Activated CD4-positive, alpha-beta T cell treated with anti-CD3 and anti-CD28 coated beads, Interleukin-2, Interleukin-4, amounts not matched to agents 100 ng/mL and 50 ng/mL, durations not matched to agents 16 hours and 8 hours (primary cell): ENCODE results near the gene PICALM.
A peak's percentile ranks its signal among the peaks of the same experiment; 100 is the strongest.

ENCODE experiments used
- DNase-seq: peaks from one replicate; pipeline ENCODE4 v3.0.0-alpha.2; 2020; ENCODE audit warnings: low spot score

The PICALM gene

GRCh38 chr11:86073948-86074347 is 5.1 kb upstream of the PICALM start:
- no peak for DNase-seq

DNA sequence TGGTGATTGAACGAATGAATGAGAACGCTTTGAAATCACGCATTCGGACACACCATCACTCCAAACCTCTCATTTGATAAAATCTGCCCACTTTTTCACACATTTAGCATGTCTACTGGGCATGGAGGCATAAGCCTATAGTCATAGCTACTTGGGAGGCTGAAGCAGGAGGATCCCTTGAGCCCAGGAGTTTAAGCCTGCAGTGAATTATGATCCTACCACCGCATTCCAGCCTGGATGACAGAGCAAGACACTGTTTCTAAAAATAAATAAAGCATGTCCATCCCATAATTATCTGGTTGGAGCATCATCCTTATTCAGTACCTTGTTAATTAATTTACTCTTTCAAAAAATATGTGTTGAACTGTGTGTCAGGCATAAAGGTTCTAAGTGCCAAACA is 3.3 kb upstream of the PICALM start:
- DNase-seq: no peak

- no peak for DNase-seq
Observed at GRCh38 chr11:86070142-86071056, 1.5 kb upstream of the PICALM start.

- no peak for DNase-seq
Observed at GRCh38 chr11:86069408-86070101, 671 bp upstream of the PICALM start.

- DNase-seq: peak; percentile 47
Observed at GRCh38 chr11:86068138-86068871, 579 bp downstream of the PICALM start.

- DNase-seq: no peak
Observed at GRCh38 chr11:86067851-86068137, 1.1 kb downstream of the PICALM start.

DNA sequence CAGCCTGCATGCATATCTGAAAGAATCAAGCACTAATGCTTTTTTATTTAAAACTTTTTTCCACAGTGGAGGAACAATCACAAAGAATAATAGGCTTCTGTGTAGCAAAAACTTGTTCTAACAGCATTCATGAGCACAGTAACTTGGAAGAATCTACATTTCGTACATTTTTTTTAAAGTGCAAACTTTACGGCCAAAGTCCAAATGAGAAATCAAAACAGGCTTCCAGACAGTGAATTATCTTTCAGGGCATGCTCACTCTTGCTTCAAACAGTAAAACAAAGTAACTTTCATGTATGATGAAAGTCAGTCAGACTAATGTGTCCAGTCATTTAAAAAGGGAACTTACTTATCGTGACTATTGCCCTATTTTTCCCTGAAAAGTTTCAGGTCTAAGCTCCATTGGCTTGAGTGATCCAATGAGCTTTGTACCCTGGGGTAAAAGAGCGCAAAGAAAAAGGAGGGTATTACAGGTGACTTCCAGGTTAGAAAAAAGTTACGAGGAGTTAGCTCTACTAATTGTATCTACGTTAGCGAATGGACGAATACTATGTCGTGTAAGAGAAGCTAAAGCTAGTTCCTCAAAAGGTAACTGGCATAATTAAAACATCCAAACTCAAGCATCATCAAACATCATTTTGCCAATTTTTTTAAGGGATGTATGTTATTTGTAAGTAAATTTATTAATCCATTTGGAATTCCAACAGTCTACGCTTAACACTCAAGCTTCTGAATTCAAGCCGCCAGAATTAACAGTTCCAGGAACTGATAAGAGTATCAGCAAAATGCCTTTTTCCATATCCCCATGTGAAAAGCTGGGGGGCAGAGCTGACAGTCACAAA is 1.7 kb downstream of the PICALM start:
- DNase-seq: peak; percentile 44

- no peak for DNase-seq
Observed at GRCh38 chr11:86066657-86067008, 2.3 kb downstream of the PICALM start.

GRCh38 chr11:86066033-86066432 is 2.9 kb downstream of the PICALM start:
- DNase-seq: no peak

- DNase-seq: no peak
Observed at GRCh38 chr11:86064220-86064803, 4.6 kb downstream of the PICALM start.

DNA sequence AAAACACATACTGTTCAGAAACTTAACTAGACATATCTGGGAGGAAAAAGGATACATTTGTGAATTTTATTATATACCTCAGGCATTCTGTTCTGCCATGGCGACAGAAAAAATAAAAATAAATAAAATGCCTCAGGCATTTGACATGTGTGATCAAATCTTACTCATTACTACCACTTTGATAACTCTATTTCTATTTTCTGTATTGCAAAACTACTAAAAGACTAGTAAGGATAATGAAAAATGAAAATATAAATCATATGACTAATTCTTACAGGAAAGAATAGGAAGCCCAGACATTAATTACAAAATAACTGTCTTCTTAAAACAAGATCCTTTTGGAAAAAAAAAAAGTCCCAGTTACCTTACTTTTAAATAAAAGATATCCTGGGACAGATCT is 5.3 kb downstream of the PICALM start:
- DNase-seq: no peak

- DNase-seq: no peak
Observed at GRCh38 chr11:86062719-86063118, 6.2 kb downstream of the PICALM start.

GRCh38 chr11:86061483-86062205 is 7.2 kb downstream of the PICALM start:
- no peak for DNase-seq

- DNase-seq: no peak
Observed at GRCh38 chr11:86060544-86060943, 8.3 kb downstream of the PICALM start.

GRCh38 chr11:86058360-86058759 is 10.5 kb downstream of the PICALM start:
- DNase-seq: no peak

DNA sequence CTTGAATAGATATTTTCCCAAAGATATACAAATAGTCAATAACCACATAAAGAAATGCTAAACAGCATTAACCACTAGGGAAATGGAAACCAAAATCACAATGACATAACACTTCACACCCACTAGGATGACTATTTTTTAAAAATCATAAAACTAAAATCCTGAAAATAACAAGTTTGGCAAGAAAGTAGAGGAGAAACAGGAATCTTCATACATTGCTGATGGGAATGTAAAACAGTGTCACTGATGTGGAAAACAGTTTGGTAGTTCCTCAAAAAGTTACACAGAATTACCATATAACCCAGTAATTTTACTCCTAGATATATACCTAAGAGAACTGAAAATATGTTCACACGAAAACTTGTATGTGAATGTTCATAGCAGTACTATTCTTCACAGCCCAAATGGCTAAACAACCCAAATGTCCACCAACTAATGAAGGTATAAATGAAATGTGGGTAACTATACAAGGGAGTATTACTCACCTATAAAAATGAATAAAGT is 12.5 kb downstream of the PICALM start:
- no peak for DNase-seq

GRCh38 chr11:86052693-86053641 is 15.9 kb downstream of the PICALM start:
- DNase-seq: no peak

GRCh38 chr11:86050196-86050709 is 18.6 kb downstream of the PICALM start:
- DNase-seq: no peak

DNA sequence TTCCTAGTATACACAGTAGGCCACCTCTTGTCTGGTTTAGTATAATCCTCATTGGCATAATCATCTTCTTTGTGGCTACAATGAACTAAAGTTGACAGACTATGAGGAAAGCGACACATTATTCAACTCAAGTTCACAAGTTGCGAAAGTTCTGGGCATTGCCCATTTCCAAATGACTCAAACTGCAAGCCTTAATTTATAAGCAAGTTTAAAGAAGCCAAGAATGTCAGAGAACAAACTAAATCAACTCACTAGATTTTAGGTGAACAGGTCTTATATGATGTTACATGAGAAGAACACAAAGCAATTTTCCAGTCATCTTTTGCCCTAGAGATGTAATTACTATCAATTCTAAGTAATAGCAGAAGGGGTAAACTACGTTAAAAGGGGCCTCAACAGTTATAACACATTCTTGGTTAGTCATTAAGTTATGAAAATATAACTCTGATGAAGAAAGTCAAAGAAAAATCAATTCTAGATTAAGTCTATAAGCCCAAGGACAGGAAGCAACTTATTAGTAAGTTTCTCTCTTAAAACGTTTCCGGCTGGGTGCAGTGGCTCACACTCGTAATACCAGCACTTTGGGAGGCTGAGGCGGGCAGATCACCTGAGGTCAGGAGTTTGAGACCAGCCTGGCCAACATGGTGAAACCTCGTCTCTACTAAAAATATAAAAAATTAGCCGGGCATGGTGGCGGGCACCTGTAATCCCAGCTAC is 21.5 kb downstream of the PICALM start:
- peak; percentile 84 for DNase-seq
